ENCODE measurements around the gene AGBL1. TPM values are rescaled to one million over a fixed set of nuclear protein-coding genes. Genes with fewer than 3 reads are reported as not detected.

AGBL1 gene
- total and polyA plus RNA-seq, 9 donors, result under 0.01 to 0.02 TPM; not detected in 7

GRCh38 chr15:86136861-86137260 lies 57.2 kb downstream of the AGBL1 start:
- Histone ChIP-seq H3K4me1 (ENCODE audit: insufficient read depth) (no peaks in the 10 kb centered on the region), H3K4me3 (no peak overlapping the region), H3K36me3 (no peaks in the 10 kb centered on the region), H3K9me3 (no peaks in the 10 kb centered on the region), H3K27me3 (no peaks in the 10 kb centered on the region), H3K27ac (no peak overlapping the region)
- 66 to 76% (median 72%) methylated on average over 2 of the region's 2 CpGs for WGBS, 3 donors
- DNase-seq, result no peak
- TF ChIP-seq CTCF (IDR thresholded peaks at IDR 0.05) (no peak), EP300 (IDR thresholded peaks at IDR 0.05) (no peak), POLR2A (IDR thresholded peaks at IDR 0.05) (no peak)
- intact Hi-C loops (cut with DNase I), result no loop called here

GRCh38 chr15:86138798-86139197 lies 59.1 kb downstream of the AGBL1 start:
- Histone ChIP-seq H3K27ac (no peak overlapping the region), H3K9me3 (no peaks in the 10 kb centered on the region), H3K27me3 (no peaks in the 10 kb centered on the region), H3K4me1 (ENCODE audit: insufficient read depth) (no peaks in the 10 kb centered on the region), H3K4me3 (no peak overlapping the region), H3K36me3 (no peaks in the 10 kb centered on the region)
- intact Hi-C loops (cut with DNase I), result no loop called here
- no peak for DNase-seq
- 42 to 57% (median 50%) methylated on average over 3 of the region's 3 CpGs for WGBS, 3 donors
- no peak for TF ChIP-seq POLR2A (IDR thresholded peaks at IDR 0.05)
- TF ChIP-seq CTCF (IDR thresholded peaks at IDR 0.05), result no peak
- TF ChIP-seq EP300 (IDR thresholded peaks at IDR 0.05), result no peak

GRCh38 chr15:86139828-86140227 lies 60.2 kb downstream of the AGBL1 start:
- DNase-seq, result no peak
- TF ChIP-seq POLR2A (IDR thresholded peaks at IDR 0.05) (no peak), CTCF (IDR thresholded peaks at IDR 0.05) (no peak), EP300 (IDR thresholded peaks at IDR 0.05) (no peak)
- Histone ChIP-seq H3K36me3 (no peaks in the 10 kb centered on the region), H3K27me3 (no peaks in the 10 kb centered on the region), H3K4me3 (no peak overlapping the region), H3K4me1 (ENCODE audit: insufficient read depth) (no peaks in the 10 kb centered on the region), H3K9me3 (no peaks in the 10 kb centered on the region), H3K27ac (no peak overlapping the region)
- 64 to 67% (median 65%) methylated on average over 9 of the region's 9 CpGs for WGBS, 3 donors
- intact Hi-C loops (cut with DNase I), result no loop called here

GRCh38 chr15:86154705-86155104 lies 75.0 kb downstream of the AGBL1 start:
- no peak overlapping the region for H3K27ac ChIP-seq
- 32 to 52% (median 47%) methylated on average over 1 of the region's 1 CpG for whole genome bisulfite sequencing, 3 donors
- no peak for TF ChIP-seq EP300 (IDR thresholded peaks at IDR 0.05)
- intact Hi-C loops (cut with DNase I), result no loop called here
- no peaks in the 10 kb centered on the region for H3K36me3 ChIP-seq
- no peak for DNase-seq
- no peaks in the 10 kb centered on the region for H3K9me3 ChIP-seq
- no peaks in the 10 kb centered on the region for H3K4me1 ChIP-seq (ENCODE audit: insufficient read depth)
- H3K4me3 ChIP-seq, result no peak overlapping the region
- no peaks in the 10 kb centered on the region for H3K27me3 ChIP-seq

- H3K27me3 ChIP-seq, result no peaks in the 10 kb centered on the region
- H3K36me3 ChIP-seq, result no peaks in the 10 kb centered on the region
- H3K9me3 ChIP-seq, result no peaks in the 10 kb centered on the region
- TF ChIP-seq EP300 (IDR thresholded peaks at IDR 0.05) (no peak), POLR2A (IDR thresholded peaks at IDR 0.05) (no peak), CTCF (IDR thresholded peaks at IDR 0.05) (no peak)
- H3K27ac ChIP-seq, result no peak overlapping the region
- no peak overlapping the region for H3K4me3 ChIP-seq
- no peak for DNase-seq
- intact Hi-C loops (cut with DNase I), result no loop called here
- H3K4me1 ChIP-seq (ENCODE audit: insufficient read depth), result no peaks in the 10 kb centered on the region
- 59 to 62% (median 59%) methylated on average over 3 of the region's 3 CpGs for WGBS, 3 donors
Measured at GRCh38 chr15:86155551-86155950, 75.9 kb downstream of the AGBL1 start.
